ENCODE results near the gene MFAP3L.
"Not testable (repeated sequence)": the region's sequence is repeated elsewhere in the genome, so short reads cannot be mapped to it uniquely, and the experiment has no call there.

The MFAP3L gene

GRCh38 chr4:169952236-169953002 lies 73.8 kb downstream of the MFAP3L start:
- intact Hi-C loops (cut with DNase I): no loop called here
- no peak for DNase-seq

GRCh38 chr4:169948271-169948670 lies 77.9 kb downstream of the MFAP3L start:
- DNase-seq: no peak
- intact Hi-C loops (cut with DNase I): no loop called here

- no peak for DNase-seq
- intact Hi-C loops (cut with DNase I): no loop called here
These were observed 80.6 kb downstream of the MFAP3L start for GRCh38 chr4:169945636-169946035.

GRCh38 chr4:169943601-169944000 lies 82.6 kb downstream of the MFAP3L start:
- DNase-seq; intact Hi-C loops (cut with DNase I): not testable (repeated sequence)

- intact Hi-C loops (cut with DNase I): no loop called here
These were observed 85.1 kb downstream of the MFAP3L start for GRCh38 chr4:169941141-169941540.

GRCh38 chr4:169940460-169940859 lies 85.7 kb downstream of the MFAP3L start:
- intact Hi-C loops (cut with DNase I): no loop called here

More at GRCh38 chr4:169941141-169941540, 85.1 kb downstream of the MFAP3L start:
- DNase-seq: no peak

More at GRCh38 chr4:169940460-169940859, 85.7 kb downstream of the MFAP3L start:
- no peak for DNase-seq
